CD1c-positive myeloid dendritic cell (primary cell): ENCODE data around the gene BICDL1.

Experiments used
- DNase-seq: peaks from one replicate; pipeline ENCODE4 v3.0.0-alpha.2; 2016; ENCODE audit errors: extremely low spot score

The BICDL1 gene

DNA sequence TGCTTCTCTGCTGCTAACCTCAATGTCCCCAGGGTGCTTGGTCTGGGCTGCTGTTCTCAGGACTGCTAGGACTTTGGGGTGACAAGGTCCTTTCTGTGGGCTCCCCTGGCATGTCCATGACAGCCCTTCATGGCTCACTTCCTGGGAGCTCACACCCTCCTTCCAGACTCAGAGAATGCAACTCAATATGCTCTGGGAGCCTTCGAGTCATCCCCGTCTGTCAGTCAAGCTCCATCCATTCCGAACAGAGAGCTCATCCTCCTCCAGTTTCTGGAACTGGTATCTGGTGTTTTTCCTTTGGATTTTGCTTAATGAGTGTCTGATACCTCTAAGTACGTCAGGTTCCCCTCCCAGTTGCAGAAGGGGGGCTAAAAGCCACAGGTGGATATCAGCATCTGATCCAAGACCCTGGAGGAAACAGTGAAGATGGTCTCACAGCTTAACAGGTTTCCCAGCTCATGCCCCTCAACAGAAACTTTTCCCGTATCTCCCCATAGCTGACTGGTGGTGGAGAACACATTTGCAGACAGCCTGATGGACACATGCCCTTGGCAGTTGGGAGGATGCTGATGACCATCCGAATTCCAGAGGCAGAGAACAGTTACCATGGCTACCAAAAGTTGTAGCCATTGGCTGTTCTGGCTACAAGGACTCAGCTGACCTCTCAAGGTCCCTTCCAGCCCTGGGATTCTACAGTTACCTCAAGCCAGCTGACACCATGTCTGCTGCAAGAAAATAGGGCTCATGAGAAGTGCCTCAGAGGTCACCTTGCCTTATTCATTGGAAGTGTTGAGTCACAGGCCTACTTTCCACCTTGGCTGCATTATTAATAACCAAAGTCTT, 137.0 kb downstream of the BICDL1 start:
- DNase-seq = no peak

- DNase-seq = peak; percentile 91
These were observed 137.6 kb downstream of the BICDL1 start for GRCh38 chr12:120126635-120127005.

GRCh38 chr12:120130011-120130410, 141.0 kb downstream of the BICDL1 start:
- DNase-seq = no peak

- DNase-seq = no peak
These were observed 142.1 kb downstream of the BICDL1 start for GRCh38 chr12:120131116-120131515.

DNA sequence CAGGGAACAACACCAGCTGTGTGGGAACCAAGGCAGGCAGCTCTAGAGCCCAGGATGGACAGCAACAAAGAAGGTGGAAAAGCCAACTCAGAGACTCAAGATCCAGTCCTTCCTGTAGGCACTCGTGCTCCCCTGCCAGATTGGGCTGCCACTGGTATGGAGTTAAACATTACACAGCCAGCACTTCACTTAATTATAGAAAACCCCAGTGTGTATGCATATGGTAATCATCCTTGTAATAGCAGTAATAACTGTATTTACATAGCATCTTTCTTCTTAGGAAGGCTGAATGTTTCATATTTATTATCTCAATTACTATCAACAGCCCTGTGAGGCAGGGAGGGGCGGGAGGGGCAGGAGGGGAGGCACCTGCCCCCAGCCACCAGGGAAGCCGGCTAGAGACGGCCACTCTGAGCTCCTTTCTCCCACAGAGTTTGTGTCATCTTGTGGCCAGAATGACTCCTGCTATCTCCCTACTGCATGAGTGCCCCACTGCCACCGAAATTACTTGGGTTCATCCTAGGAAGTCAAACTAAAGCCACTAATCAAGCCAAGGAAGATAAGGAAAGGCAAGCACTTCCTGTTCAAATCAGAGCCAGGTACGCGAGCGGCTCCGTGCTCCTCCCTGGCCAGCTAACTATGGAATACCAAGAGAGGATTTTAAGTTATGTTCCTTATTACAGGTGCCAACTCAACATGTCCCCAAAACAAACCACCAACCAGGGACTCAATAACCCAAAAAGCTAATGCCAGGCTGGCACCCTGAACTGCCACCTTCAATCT, 143.2 kb downstream of the BICDL1 start:
- DNase-seq = no peak

GRCh38 chr12:120132863-120133385, 143.9 kb downstream of the BICDL1 start:
- DNase-seq = no peak

- no peak for DNase-seq
These were observed 145.4 kb downstream of the BICDL1 start for GRCh38 chr12:120134307-120134980.

DNA sequence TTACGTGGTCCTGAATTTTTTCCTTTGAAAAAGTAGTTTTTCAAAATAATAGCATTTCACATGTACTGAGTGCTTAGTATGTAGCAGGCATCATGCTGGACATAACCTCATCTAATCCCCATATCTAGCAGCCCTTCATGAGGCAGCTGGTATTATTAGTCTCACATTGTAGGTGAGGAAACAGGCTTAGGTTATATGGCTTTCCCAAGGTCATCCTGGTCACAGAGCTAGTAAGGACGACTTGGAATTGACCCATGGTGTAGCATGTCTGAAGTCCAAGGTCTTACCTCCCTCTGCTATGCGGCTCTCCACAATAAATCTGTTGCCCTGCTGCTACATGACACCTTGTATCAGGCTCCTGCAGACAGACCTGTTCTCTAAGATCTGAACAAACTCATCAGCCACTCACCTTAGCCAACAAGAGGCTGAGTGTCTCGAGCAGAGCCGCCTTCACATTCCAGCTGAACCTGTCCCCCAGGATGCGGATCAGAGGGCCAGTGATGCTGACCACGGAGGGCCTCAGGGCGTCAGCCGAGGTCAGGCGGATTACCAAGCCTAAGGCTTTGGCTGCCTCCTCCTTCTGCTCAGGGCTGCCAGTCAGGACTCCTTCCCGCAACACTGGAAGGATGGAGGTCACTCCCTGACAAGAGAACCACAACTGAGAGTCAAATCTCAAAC, 147.2 kb downstream of the BICDL1 start:
- no peak for DNase-seq

GRCh38 chr12:120137833-120138232, 148.8 kb downstream of the BICDL1 start:
- DNase-seq = no peak

GRCh38 chr12:120138366-120138765, 149.3 kb downstream of the BICDL1 start:
- no peak for DNase-seq

- DNase-seq = no peak
These were observed 150.9 kb downstream of the BICDL1 start for GRCh38 chr12:120139958-120140357.

- DNase-seq = no peak
These were observed 151.6 kb downstream of the BICDL1 start for GRCh38 chr12:120140603-120141002.

DNA sequence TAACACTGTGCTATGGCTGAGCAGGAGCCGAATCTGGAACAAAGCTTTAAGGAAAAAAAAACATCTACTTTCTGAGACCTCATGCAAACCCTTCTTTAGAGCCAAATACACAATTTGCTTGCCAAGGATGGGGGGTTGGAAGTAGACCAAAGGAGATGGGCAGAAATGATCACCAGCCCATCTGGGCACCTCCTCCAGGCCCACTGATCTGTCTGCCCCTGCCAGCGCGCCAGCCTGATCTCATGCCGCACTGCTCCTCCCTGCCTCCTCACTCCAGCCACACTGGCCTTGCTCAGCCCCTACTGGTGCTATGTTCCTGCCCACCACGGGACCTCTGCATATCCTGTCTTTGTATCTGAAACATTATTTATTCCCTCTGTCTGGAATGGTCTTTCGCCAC, 152.3 kb downstream of the BICDL1 start:
- no peak for DNase-seq

GRCh38 chr12:120142231-120142877, 153.3 kb downstream of the BICDL1 start:
- DNase-seq = no peak
